Liver (tissue), 9 donors: ENCODE measurements around the gene PDGFA. TPM values are rescaled to one million over a fixed set of nuclear protein-coding genes. Genes with fewer than 3 reads are reported as not detected.

ENCODE experiments used
- DNase-seq: peaks from one replicate; pipeline ENCODE4 v3.0.0-alpha.2; 2017; ENCODE audit warnings: low spot score
- H3K27ac ChIP-seq, 2 donors: one replicate each; pipeline ENCODE4 v1.7.0; 2013; ENCODE audit warnings: inconsistent platforms in 2 of 2, low read length in 2 of 2, control low read depth in 1 of 2, low read depth in 1 of 2, mild to moderate bottlenecking in 1 of 2
- H3K27me3 ChIP-seq, 4 donors: one replicate each; pipeline versions ENCODE4 v1.6.1 to v1.7.0; 2013; ENCODE audit warnings: low read length in 3 of 4, inconsistent platforms in 1 of 4, mild to moderate bottlenecking in 1 of 4, moderate library complexity in 1 of 4; ENCODE audit not compliant: control insufficient read depth in 4 of 4, insufficient read depth in 4 of 4
- H3K36me3 ChIP-seq, 4 donors: one replicate each; pipeline versions ENCODE4 v1.6.1 to v1.7.0; 2013; ENCODE audit warnings: low read length in 3 of 4, mild to moderate bottlenecking in 3 of 4, low read depth in 1 of 4, moderate library complexity in 1 of 4; ENCODE audit not compliant: control insufficient read depth in 4 of 4, insufficient read depth in 3 of 4
- H3K4me1 ChIP-seq, 4 donors: one replicate each; pipeline versions ENCODE4 v1.6.1 to v1.7.0; 2013; ENCODE audit warnings: low read length in 3 of 4, mild to moderate bottlenecking in 3 of 4, moderate library complexity in 1 of 4; ENCODE audit not compliant: control insufficient read depth in 4 of 4, insufficient read depth in 4 of 4
- H3K4me3 ChIP-seq, 3 donors: one replicate each; pipeline versions ENCODE4 v1.6.1 to v1.7.0; 2013; ENCODE audit warnings: low read length in 3 of 3, control low read depth in 1 of 3, low read depth in 1 of 3, mild to moderate bottlenecking in 1 of 3
- H3K9ac ChIP-seq, 2 donors: one replicate each; pipeline ENCODE4 v1.7.0; 2013; ENCODE audit warnings: low read length in 2 of 2, mild to moderate bottlenecking in 2 of 2, moderate library complexity in 2 of 2, control low read depth in 1 of 2, low read depth in 1 of 2
- H3K9me3 ChIP-seq, 4 donors: one replicate each; pipeline versions ENCODE4 v1.6.1 to v1.7.0; 2013; ENCODE audit warnings: low read length in 3 of 4; ENCODE audit not compliant: control insufficient read depth in 4 of 4
- ATF3 ChIP-seq: IDR thresholded peaks from 2 replicates; pipeline ENCODE4 v1.6.1; 2016; ENCODE audit warnings: antibody characterized with exemption
- CTCF ChIP-seq: fragments of 150-350 bp; IDR thresholded peaks from 2 replicates; pipeline ENCODE4 v1.5.1; 2017; ENCODE audit warnings: improper control_type of control experiment, low read depth, low read length; ENCODE audit not compliant: missing input control
- FOXA1 ChIP-seq: IDR thresholded peaks from 2 replicates; pipeline ENCODE4 v1.6.1; 2016; ENCODE audit warnings: antibody characterized with exemption
- FOXA2 ChIP-seq: IDR thresholded peaks from 2 replicates; pipeline ENCODE4 v1.6.1; 2016; ENCODE audit warnings: antibody characterized with exemption
- GABPA ChIP-seq, 2 donors: IDR thresholded peaks in 1 of 2; conservative IDR thresholded peaks in 1 of 2; 2 replicates each; pipeline ENCODE4 v1.6.1; 2016; ENCODE audit warnings: antibody characterized with exemption in 2 of 2, mild to moderate bottlenecking in 1 of 2, moderate library complexity in 1 of 2
- HNF4A ChIP-seq, 2 donors: conservative IDR thresholded peaks; 2 replicates each; pipeline ENCODE4 v1.6.1; 2016; ENCODE audit warnings: antibody characterized with exemption in 2 of 2, mild to moderate bottlenecking in 2 of 2
- HNF4G ChIP-seq: IDR thresholded peaks from 2 replicates; pipeline ENCODE4 v1.6.1; 2016; ENCODE audit warnings: antibody characterized with exemption
- JUND ChIP-seq, 2 donors: IDR thresholded peaks; 2 replicates each; pipeline ENCODE4 v1.6.1; 2016; ENCODE audit warnings: antibody characterized with exemption in 2 of 2
- RAD21 ChIP-seq, 2 donors: IDR thresholded peaks; 2 replicates each; pipeline ENCODE4 v1.6.1; 2016; ENCODE audit warnings: antibody characterized with exemption in 2 of 2, mild to moderate bottlenecking in 2 of 2
- RXRA ChIP-seq, 2 donors: IDR thresholded peaks; 2 replicates each; pipeline ENCODE4 v1.6.1; 2017 to 2018; ENCODE audit warnings: antibody characterized with exemption in 2 of 2, mild to moderate bottlenecking in 1 of 2
- SP1 ChIP-seq: IDR thresholded peaks from 2 replicates; pipeline ENCODE4 v1.6.1; 2018; ENCODE audit warnings: antibody characterized with exemption, mild to moderate bottlenecking
- YY1 ChIP-seq: IDR thresholded peaks from 2 replicates; pipeline ENCODE4 v1.6.1; 2016; ENCODE audit warnings: antibody characterized with exemption, mild to moderate bottlenecking
- ZBTB33 ChIP-seq: IDR thresholded peaks from 2 replicates; pipeline ENCODE4 v1.6.1; 2016; ENCODE audit warnings: antibody characterized with exemption
- WGBS: extraction: QIAGEN DNeasy Blood & Tissue Kit; methylation state at CpG from one replicate; pipeline ENCODE4 v1.1.7; 2013; 5-methylcytosine and 5-hydroxymethylcytosine counted together
- polyA plus RNA-seq, 2 donors: library from polyadenylated mRNA; stranded (reverse) in 1 of 2; unstranded in 1 of 2; fragments of 200-250 nt in 1 of 2; fragments of >200 nt in 1 of 2; fragmentation: Nextera tagmentation in 1 of 2; extraction: Ambion mirVana in 1 of 2; gene quantifications; one replicate each; pipeline versions ENCODE4 v1.2.1 to v1.2.3, GENCODE V29; 2013 to 2015
- total RNA-seq, 2 donors: library from RNA; depleted of rRNA; stranded (reverse); fragments of >200 nt; gene quantifications; one replicate each; pipeline ENCODE4 v1.2.3, GENCODE V29; 2014
- donor health status: healthy.
- donor health status: healthy.
- donor health status: healthy.
- donor health status: healthy.
- donor health status: healthy.

The PDGFA gene
- total and polyA plus RNA-seq, 4 donors: 1.4 to 5.1 (median 2.0) TPM

- H3K9me3 ChIP-seq: no peaks in the 10 kb centered on the region
- no peak for TF ChIP-seq HNF4G
- TF ChIP-seq RXRA (IDR thresholded peaks at IDR 0.05): no peak
- no peak for TF ChIP-seq ZBTB33
- H3K27me3 ChIP-seq: no peaks in the 10 kb centered on the region
- 94% methylated on average over 9 of the region's 9 CpGs for WGBS
- H3K4me1 ChIP-seq: peaks cover 0 to 6% (median 0%) of the 10 kb centered on the region in 4 donors
- no peak for DNase-seq
- no peak overlapping the region for H3K4me3 ChIP-seq
- no peak overlapping the region for H3K9ac ChIP-seq
- H3K36me3 ChIP-seq: no peaks in the 10 kb centered on the region
- no peak overlapping the region for H3K27ac ChIP-seq
These were observed 61.0 kb downstream of the PDGFA start for GRCh38 chr7:458511-459245.

- Histone ChIP-seq H3K9ac (no peak overlapping the region), H3K4me3 (no peak overlapping the region), H3K4me1 (peaks cover 0 to 6% (median 0%) of the 10 kb centered on the region in 4 donors), H3K27me3 (no peaks in the 10 kb centered on the region), H3K27ac (no peak overlapping the region), H3K9me3 (no peaks in the 10 kb centered on the region), H3K36me3 (no peaks in the 10 kb centered on the region)
- WGBS: 80% methylated on average over 30 of the region's 30 CpGs
- DNase-seq: no peak
- TF ChIP-seq ATF3 (no peak), JUND (IDR thresholded peaks at IDR 0.05) (no peak), RAD21 (IDR thresholded peaks at IDR 0.05) (no peak), SP1 (no peak), CTCF (no peak), FOXA1 (no peak), HNF4G (no peak), FOXA2 (no peak), HNF4A (conservative IDR thresholded peaks at IDR 0.05) (no peak), YY1 (no peak), GABPA (IDR thresholded peaks at IDR 0.05 in 1 of 2, conservative IDR thresholded peaks at IDR 0.05 in 1 of 2) (no peak)
These were observed 61.7 kb downstream of the PDGFA start for GRCh38 chr7:457814-458510.
